H1 (cell line): ENCODE results near the gene MAGEB6. TPM values are rescaled to one million over a fixed set of nuclear protein-coding genes. Genes with fewer than 3 reads are reported as not detected.

Source experiments
- CTCF ChIA-PET: fragments of 300-600 bp; sonication (Branson Sonifier 250); formaldehyde crosslinking; loops from one replicate; lab custom pipeline; 2021; ENCODE audit not compliant: partially characterized antibody; lab: Charles Lee
- POLR2A ChIA-PET: fragments of 300-600 bp; sonication (Branson Sonifier 250); formaldehyde crosslinking; loops from one replicate; lab custom pipeline; 2021; ENCODE audit warnings: inconsistent platforms; ENCODE audit not compliant: partially characterized antibody; lab: Charles Lee
- DNase-seq, 2 experiments: peaks; one replicate each; pipeline versions ENCODE4 v3.0.0 to v3.0.0-alpha.2; 2010 to 2022; ENCODE audit warnings: low spot score in 2 of 2, low read depth in 1 of 2, mixed read lengths in 1 of 2
- FAIRE-seq: peaks from 2 replicates; lab custom pipeline; 2011; peaks lifted over from hg19 to GRCh38; lab: Jason Lieb, UNC
- H2AFZ ChIP-seq: 2 replicates; pipeline ENCODE4 v1.8.1; 2012; ENCODE audit warnings: low read length, inconsistent platforms
- H2AK5ac ChIP-seq: 2 replicates; pipeline ENCODE4 v1.6.1; 2013; ENCODE audit warnings: low read depth, low read length
- H2BK120ac ChIP-seq: replicated peaks from 2 replicates; pipeline ENCODE3; 2013; ENCODE audit warnings: low read depth, low read length, inconsistent platforms
- H2BK12ac ChIP-seq: 2 replicates; pipeline ENCODE4 v1.6.1; 2013; ENCODE audit warnings: low read depth, low read length
- H2BK15ac ChIP-seq: 2 replicates; pipeline ENCODE4 v1.6.1; 2013; ENCODE audit warnings: low read length
- H2BK20ac ChIP-seq: 2 replicates; pipeline ENCODE4 v1.6.1; 2013; ENCODE audit warnings: low read length
- H2BK5ac ChIP-seq: 2 replicates; pipeline ENCODE4 v1.6.1; 2013; ENCODE audit warnings: low read depth, low read length
- H3K14ac ChIP-seq: 2 replicates; pipeline ENCODE4 v1.6.1; 2013; ENCODE audit warnings: inconsistent platforms; ENCODE audit not compliant: insufficient read length
- H3K18ac ChIP-seq: 2 replicates; pipeline ENCODE4 v1.6.1; 2013; ENCODE audit warnings: low read length; ENCODE audit errors: extremely low read depth
- H3K23ac ChIP-seq: 2 replicates; pipeline ENCODE4 v1.6.1; 2013; ENCODE audit warnings: inconsistent platforms; ENCODE audit not compliant: insufficient read length
- H3K23me2 ChIP-seq: 2 replicates; pipeline ENCODE4 v1.6.1; 2013; ENCODE audit warnings: low read depth, low read length
- H3K27ac ChIP-seq: 2 replicates; pipeline ENCODE4 v1.6.1; 2011; ENCODE audit warnings: low read depth, low read length, inconsistent platforms
- H3K27me3 ChIP-seq, 4 experiments: replicated peaks in 1 of 4; 1 replicate in 1 of 4; 2 replicates in 3 of 4; pipeline versions ENCODE4 v1.6.1 to v1.8.1; 2011 to 2013; ENCODE audit warnings: low read length in 3 of 4, mild to moderate bottlenecking in 3 of 4, inconsistent platforms in 2 of 4, mixed read lengths in 2 of 4, moderate library complexity in 1 of 4; ENCODE audit not compliant: control insufficient read depth in 3 of 4, insufficient read depth in 3 of 4; ENCODE audit errors: extremely low read depth in 1 of 4
- H3K36me3 ChIP-seq, 4 experiments: 2 replicates each; pipeline versions ENCODE4 v1.6.1 to v1.8.1; 2011 to 2013; ENCODE audit warnings: mild to moderate bottlenecking in 4 of 4, low read length in 3 of 4, moderate library complexity in 2 of 4, control low read depth in 1 of 4, inconsistent platforms in 1 of 4; ENCODE audit not compliant: insufficient read depth in 4 of 4, control insufficient read depth in 2 of 4
- H3K4ac ChIP-seq: replicated peaks from 2 replicates; pipeline ENCODE3; 2013; ENCODE audit warnings: low read length, low read depth, mixed read lengths, inconsistent platforms; ENCODE audit not compliant: insufficient read length
- H3K4me1 ChIP-seq, 4 experiments: replicated peaks in 1 of 4; 1 replicate in 1 of 4; 2 replicates in 3 of 4; pipeline versions ENCODE4 v1.6.1 to v1.8.1; 2011 to 2013; ENCODE audit warnings: low read length in 3 of 4, inconsistent platforms in 2 of 4, mixed read lengths in 1 of 4; ENCODE audit not compliant: insufficient read depth in 4 of 4, control insufficient read depth in 3 of 4
- H3K4me2 ChIP-seq, 2 experiments: 2 replicates each; pipeline versions ENCODE4 v1.6.1 to v1.8.1; 2011 to 2013; ENCODE audit warnings: low read depth in 2 of 2, low read length in 2 of 2, control low read depth in 1 of 2, inconsistent platforms in 1 of 2, mild to moderate bottlenecking in 1 of 2; ENCODE audit not compliant: insufficient read depth in 1 of 2
- H3K4me3 ChIP-seq, 4 experiments: fragments of 200-600, 300-600 bp in 1 of 4; sonication (generic), shearing (Covaris generic), sonication (Bioruptor Twin) in 1 of 4; 2 replicates each; pipeline versions ENCODE4 v1.5.1 to v1.8.1; 2011 to 2016; ENCODE audit warnings: low read length in 4 of 4, low read depth in 3 of 4, control low read depth in 2 of 4, inconsistent platforms in 2 of 4, mild to moderate bottlenecking in 2 of 4, mixed read lengths in 1 of 4, moderate library complexity in 1 of 4; ENCODE audit not compliant: insufficient read depth in 2 of 4; ENCODE audit errors: extremely low read depth in 1 of 4
- H3K56ac ChIP-seq: replicated peaks from 2 replicates; pipeline ENCODE3; 2013; ENCODE audit warnings: low read depth, mild to moderate bottlenecking, mixed read lengths, low read length, inconsistent platforms; ENCODE audit not compliant: insufficient read length
- H3K79me1 ChIP-seq: 2 replicates; pipeline ENCODE4 v1.6.1; 2013; ENCODE audit warnings: low read depth, low read length, control low read depth
- H3K79me2 ChIP-seq, 2 experiments: 2 replicates each; pipeline versions ENCODE4 v1.6.1 to v1.8.1; 2012 to 2013; ENCODE audit warnings: low read length in 2 of 2, mild to moderate bottlenecking in 2 of 2, inconsistent platforms in 1 of 2; ENCODE audit not compliant: insufficient read depth in 2 of 2, control insufficient read depth in 1 of 2
- H3K9ac ChIP-seq, 4 experiments: replicated peaks in 1 of 4; 1 replicate in 1 of 4; 2 replicates in 3 of 4; pipeline versions ENCODE4 v1.6.1 to v1.8.1; 2011 to 2013; ENCODE audit warnings: low read depth in 3 of 4, low read length in 3 of 4, control low read depth in 2 of 4, mild to moderate bottlenecking in 2 of 4, moderate library complexity in 2 of 4, inconsistent platforms in 1 of 4; ENCODE audit errors: extremely low read depth in 1 of 4
- H3K9me3 ChIP-seq, 2 experiments: 2 replicates each; pipeline versions ENCODE4 v1.6.1 to v1.8.1; 2012 to 2013; ENCODE audit warnings: mild to moderate bottlenecking in 2 of 2, moderate library complexity in 2 of 2, control low read depth in 1 of 2, inconsistent platforms in 1 of 2, low read depth in 1 of 2, low read length in 1 of 2, mixed read lengths in 1 of 2; ENCODE audit not compliant: insufficient read depth in 2 of 2
- H4K20me1 ChIP-seq, 2 experiments: replicated peaks in 1 of 2; 2 replicates each; pipeline versions ENCODE3 to v1.8.1; 2011 to 2013; ENCODE audit warnings: inconsistent platforms in 2 of 2, low read length in 2 of 2, mild to moderate bottlenecking in 1 of 2; ENCODE audit not compliant: insufficient read depth in 2 of 2, control insufficient read depth in 1 of 2
- H4K5ac ChIP-seq: 2 replicates; pipeline ENCODE4 v1.6.1; 2013; ENCODE audit warnings: low read length, low read depth, mixed read lengths, inconsistent platforms; ENCODE audit not compliant: insufficient read length
- H4K8ac ChIP-seq: 2 replicates; pipeline ENCODE4 v1.8.0; 2013; ENCODE audit warnings: mild to moderate bottlenecking, moderate library complexity, low read length, inconsistent platforms; ENCODE audit not compliant: insufficient read depth; ENCODE audit errors: extremely low read depth
- H4K91ac ChIP-seq: replicated peaks from 2 replicates; pipeline ENCODE3; 2013; ENCODE audit warnings: low read length, mixed read lengths, inconsistent platforms; ENCODE audit not compliant: insufficient read length
- CEBPB ChIP-seq: IDR thresholded peaks from 2 replicates; pipeline ENCODE4 v1.6.1; 2012; ENCODE audit warnings: low read depth, low read length
- GABPA ChIP-seq: IDR thresholded peaks from 2 replicates; pipeline ENCODE4 v1.6.1; 2011; ENCODE audit warnings: mild to moderate bottlenecking, low read length, moderate library complexity, borderline replicate concordance; ENCODE audit not compliant: insufficient read depth
- GTF2F1 ChIP-seq: IDR thresholded peaks from 2 replicates; pipeline ENCODE4 v1.6.1; 2012; ENCODE audit warnings: low read depth, low read length, improper control_type of control experiment, borderline replicate concordance
- PHF8 ChIP-seq: fragments of 200-600 bp; sonication (generic); conservative IDR thresholded peaks from 2 replicates; pipeline ENCODE4 v1.7.1; 2012; ENCODE audit warnings: low read depth, mild to moderate bottlenecking, inconsistent platforms, low read length, moderate library complexity
- POU5F1 ChIP-seq: IDR thresholded peaks from 2 replicates; pipeline ENCODE4 v1.6.1; 2011; ENCODE audit warnings: low read depth, mild to moderate bottlenecking, low read length, moderate library complexity
- RFX5 ChIP-seq: IDR thresholded peaks from 2 replicates; pipeline ENCODE4 v1.6.1; 2011; ENCODE audit warnings: low read depth, low read length, improper control_type of control experiment, borderline replicate concordance
- SAP30 ChIP-seq: fragments of 300-600 bp; sonication (generic); IDR thresholded peaks from 2 replicates; pipeline ENCODE4 v1.7.1; 2012; ENCODE audit warnings: low read length, moderate library complexity, mild to moderate bottlenecking, inconsistent platforms; ENCODE audit not compliant: insufficient read depth, insufficient replicate concordance
- YY1 ChIP-seq: IDR thresholded peaks from 2 replicates; pipeline ENCODE4 v1.6.1; 2011; ENCODE audit warnings: low read depth, mild to moderate bottlenecking, low read length
- WGBS, 2 experiments: shearing (Covaris generic) in 1 of 2; methylation state at CpG; one replicate each; pipeline versions ENCODE4 v1.1.6 to v1.1.7; 2013 to 2015; ENCODE audit warnings: low lambda C conversion rate in 2 of 2, mixed read lengths in 2 of 2, inconsistent platforms in 1 of 2, low coverage in 1 of 2, missing lambda C conversion rate in 1 of 2; ENCODE audit not compliant: insufficient replicate concordance in 2 of 2, insufficient coverage in 1 of 2, insufficient read length in 1 of 2; ENCODE audit errors: extremely low coverage in 1 of 2, missing lambda C conversion rate in 1 of 2; 5-methylcytosine and 5-hydroxymethylcytosine counted together
- polyA plus RNA-seq, 7 experiments: library from polyadenylated mRNA; depleted of rRNA in 3 of 7; stranded (reverse) in 5 of 7; unstranded in 2 of 7; fragments of >200 nt in 5 of 7; fragments of 200-250 nt in 2 of 7; gene quantifications; 1 replicate in 5 of 7; 2 replicates in 1 of 7; 4 replicates in 1 of 7; pipeline versions ENCODE4 v1.2.1 to v1.2.3, GENCODE V29; 2011 to 2013; ENCODE audit warnings: missing spikeins in 2 of 7, mixed read lengths in 2 of 7
- total RNA-seq: library from RNA; stranded (reverse); fragmentation: NEBNext Ultra II Directional; extraction: Animal tissue kit (Norgen Biotek cat#: 25700); gene quantifications from 2 replicates; pipeline ENCODE4 v1.2.1, GENCODE V29; 2021

Gene MAGEB6
- total and polyA plus RNA-seq, 2 of the 8 experiments (the other 6 are each of a cell fraction or from before 2014, with no cell fraction given): not detected

- Histone ChIP-seq H3K79me1 (no peaks in the 10 kb centered on the region), H3K23ac (no peak overlapping the region), H3K4me2 (no peak overlapping the region), H2BK5ac (no peak overlapping the region), H2BK120ac (no peak overlapping the region), H4K20me1 (no peaks in the 10 kb centered on the region)
- CTCF ChIA-PET: no interaction called here
- 100% methylated on average over 1 of the region's 1 CpG; no CpG with 5 or more reads in 1 of the 2 experiments for WGBS, 2 experiments
- POLR2A ChIA-PET: no interaction called here
- no peak for DNase-seq
- no peak for TF ChIP-seq POU5F1
- no peak for TF ChIP-seq GABPA
- TF ChIP-seq YY1: no peak
- TF ChIP-seq SAP30: no peak
- TF ChIP-seq RFX5: no peak
- no peak for TF ChIP-seq GTF2F1
- no peak for TF ChIP-seq PHF8
- no peak for TF ChIP-seq CEBPB
- TF ChIP-seq, all 59 proteins: peak for 0
- Histone ChIP-seq H3K27me3 (no peaks in the 10 kb centered on the region), H3K9me3 (peaks cover 5 to 17% of the 10 kb centered on the region in 2 experiments; a peak in 2 of 4 replicates), H4K91ac (no peak overlapping the region), H3K27ac (no peak overlapping the region), H3K9ac (no peak overlapping the region), H3K14ac (no peak overlapping the region), H4K8ac (no peak overlapping the region), H3K4me3 (no peak overlapping the region), H2BK15ac (no peak overlapping the region), H2AK5ac (no peak overlapping the region), H2BK12ac (no peak overlapping the region), H4K5ac (no peak overlapping the region), H3K18ac (no peak overlapping the region), H3K79me2 (no peaks in the 10 kb centered on the region), H3K36me3 (no peaks in the 10 kb centered on the region), H3K23me2 (no peaks in the 10 kb centered on the region), H2BK20ac (no peak overlapping the region), H3K4me1 (no peaks in the 10 kb centered on the region), H2AFZ (no peak overlapping the region), H3K56ac (no peak overlapping the region), H3K4ac (no peak overlapping the region)
- FAIRE-seq: no peak
Measured at GRCh38 chrX:26234177-26234576, 41.9 kb downstream of the MAGEB6 start.
